T-helper 1 cell treated with Interleukin-12 subunit alpha and Interleukin-12 subunit beta and Interleukin-4 antibody, amounts not matched to agents 30 ng/mL and 1 ng/mL, for 36 hours (primary cell): ENCODE measurements around the gene LONP2. TPM values are rescaled to one million over a fixed set of nuclear protein-coding genes. Genes with fewer than 3 reads are reported as not detected.
"Not testable (repeated sequence)": the region's sequence is repeated elsewhere in the genome, so short reads cannot be mapped to it uniquely, and the experiment has no call there.

Experiments
- intact Hi-C: fragments of 100-400 bp; cut with micrococcal nuclease; formaldehyde crosslinking; loops from one replicate; pipeline ENCODE4 v1.15.1; 2024
- total RNA-seq: library from RNA; stranded (reverse); gene quantifications from 2 replicates; pipeline ENCODE4 v1.2.3, GENCODE V29; 2022

Gene LONP2
- total RNA-seq, 1 donor from 2014 or later, result 61.8 TPM

DNA sequence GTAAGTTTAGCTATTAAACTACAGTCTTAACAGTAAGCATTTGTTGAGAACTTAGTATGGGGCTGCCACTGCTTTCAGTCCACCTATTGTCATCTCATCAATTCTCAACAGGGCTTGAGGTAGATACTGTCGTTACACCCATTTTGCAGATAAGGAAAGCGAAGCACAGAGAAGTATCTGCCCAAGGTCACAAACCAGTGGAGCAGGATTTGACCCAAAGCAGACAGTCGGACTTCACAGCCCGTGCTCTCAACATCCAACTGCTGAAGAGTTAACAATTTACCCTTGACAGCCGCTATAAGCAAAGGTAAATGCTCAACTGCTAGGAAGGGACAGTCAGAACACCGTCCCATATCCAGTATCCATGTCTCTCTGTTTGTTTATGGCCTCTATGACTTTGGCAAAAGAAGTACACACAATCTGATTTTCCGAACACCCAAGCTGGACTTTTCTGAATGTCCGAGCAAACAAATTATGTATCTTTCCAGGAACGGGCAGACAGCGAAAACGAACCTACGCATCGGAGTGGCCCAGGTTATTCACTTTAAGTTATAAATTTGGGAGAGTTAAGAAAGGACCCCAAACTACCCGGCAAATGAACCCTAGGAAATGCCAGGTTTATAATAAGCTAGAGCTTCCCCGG, 139.9 kb downstream of the LONP2 start:
- intact Hi-C loops, result loop anchor here (1.0 to 10.0 kb wide), 8 partner anchors 18 to 1695 kb away; partner anchors contain the start of genes HEATR3, ORC6 and VPS35

DNA sequence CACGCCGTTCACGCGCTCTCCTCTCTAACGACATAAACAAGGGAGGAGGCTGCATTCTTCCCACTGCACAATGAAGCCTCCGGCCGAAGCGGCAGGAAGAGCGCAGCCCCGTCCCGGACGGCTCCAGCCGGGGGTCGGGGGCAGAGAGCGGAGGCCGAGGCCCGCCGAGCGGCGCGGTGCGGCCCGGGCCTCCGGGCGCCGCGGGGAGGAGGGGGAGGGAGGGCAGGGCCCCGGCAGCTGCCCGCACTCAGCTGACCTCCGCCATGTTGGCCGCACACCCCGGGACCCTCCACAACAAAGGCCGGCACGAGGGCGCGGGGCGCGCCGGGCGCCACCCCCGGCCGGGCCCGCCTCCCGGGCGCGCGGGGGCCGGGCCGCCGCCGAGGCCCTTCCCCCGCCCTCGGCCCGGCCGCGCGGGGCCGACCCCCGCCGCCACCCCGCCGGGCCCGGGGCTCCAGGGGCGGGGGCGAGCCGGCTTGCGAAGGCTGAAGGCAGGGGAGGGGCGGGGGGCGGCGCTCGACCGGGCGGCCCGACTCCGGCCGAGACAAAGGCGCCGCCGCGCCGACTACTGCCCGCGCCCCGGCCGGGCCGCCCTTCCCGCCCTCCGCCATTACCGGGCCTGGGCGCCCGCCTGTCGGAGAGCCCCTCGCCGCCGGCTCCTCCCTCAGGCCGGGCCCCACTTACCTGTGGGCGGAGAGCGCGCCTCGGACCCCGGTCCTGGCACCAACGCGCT, 140.6 kb downstream of the LONP2 start:
- intact Hi-C loops, result loop anchor here (1.0 to 10.0 kb wide), 13 partner anchors 18 to 1696 kb away; partner anchors contain the start of genes C16orf87, HEATR3, LONP2 and ORC6

DNA sequence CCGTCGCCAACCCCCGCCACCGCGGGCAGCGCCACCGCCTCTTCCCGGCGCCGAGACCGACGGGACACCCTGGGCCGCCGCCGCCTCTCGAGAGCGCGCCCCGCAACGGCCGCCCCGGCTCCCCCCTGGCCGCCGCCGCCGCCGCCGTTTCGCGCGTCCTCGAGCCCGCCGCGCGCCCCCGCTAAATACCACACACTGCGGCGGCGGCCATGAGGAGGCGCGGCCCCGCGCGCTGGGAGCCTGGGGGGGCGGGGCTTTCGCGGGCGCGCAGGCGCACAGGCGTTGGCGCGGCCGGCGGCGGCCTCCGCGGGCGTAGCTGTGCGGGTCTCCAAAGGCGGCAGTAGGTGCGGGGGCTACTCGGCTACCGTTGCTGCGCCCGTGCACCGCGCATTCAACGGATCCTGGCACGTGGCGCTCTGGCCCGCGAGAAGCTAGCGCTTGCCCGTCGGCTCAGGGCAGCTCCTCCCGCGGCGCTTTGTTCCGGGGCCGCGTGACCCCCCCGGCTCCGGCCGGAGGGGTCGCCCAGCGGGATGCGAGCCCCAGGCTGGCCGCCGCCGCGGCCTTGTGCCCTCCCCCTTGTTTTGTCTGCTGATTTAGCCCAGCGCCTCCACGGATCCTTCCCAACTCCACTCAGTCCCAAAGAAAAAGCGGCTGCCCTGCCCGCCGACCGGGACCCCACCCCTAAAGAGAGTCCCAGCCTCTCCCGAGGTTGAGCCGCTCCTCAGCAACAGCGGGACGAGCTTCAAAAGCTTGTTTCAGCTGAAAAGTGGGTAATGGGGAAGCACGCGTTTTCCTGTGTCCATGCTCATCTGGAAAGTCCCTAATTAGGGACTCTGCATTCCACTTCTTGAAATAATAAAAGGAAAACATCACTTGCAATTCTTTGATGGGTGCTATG, 141.4 kb downstream of the LONP2 start, which contains the start of gene SIAH1:
TSS of gene SIAH1 (minus strand) at position 161 of the 898 bp plus-strand sequence. CDS start 22,985 bp downstream, outside the sequence.
- intact Hi-C loops, result loop anchor here (1.0 to 10.0 kb wide), 10 partner anchors 32 to 1697 kb away; partner anchors contain the start of genes C16orf87, HEATR3, LONP2 and ORC6

- intact Hi-C loops, result loop anchor here (10.0 kb wide), 2 partner anchors 1592 to 1678 kb away; partner anchors contain the start of gene HEATR3
Measured at GRCh38 chr16:48386559-48387312, 142.6 kb downstream of the LONP2 start.

GRCh38 chr16:48392407-48392806, 148.3 kb downstream of the LONP2 start:
- intact Hi-C loops, result no loop called here

- intact Hi-C loops, result no loop called here
Measured at GRCh38 chr16:48393485-48394354, 149.6 kb downstream of the LONP2 start.

- intact Hi-C loops, result no loop called here
Measured at GRCh38 chr16:48394355-48394703, 150.2 kb downstream of the LONP2 start.

GRCh38 chr16:48395375-48395774, 151.3 kb downstream of the LONP2 start:
- intact Hi-C loops, result no loop called here

- intact Hi-C loops, result not testable (repeated sequence)
Measured at GRCh38 chr16:48402547-48402946, 158.4 kb downstream of the LONP2 start.

- intact Hi-C loops, result no loop called here
Measured at GRCh38 chr16:48405153-48405552, 161.1 kb downstream of the LONP2 start.

- intact Hi-C loops, result no loop called here
Measured at GRCh38 chr16:48405907-48406306, 161.8 kb downstream of the LONP2 start.

Other genes with a start within 250 kb of the LONP2 start
- not detected in 2 replicates for gene ABCC12, start 88.3 kb upstream of the LONP2 start, total RNA-seq
- not detected in 2 replicates for gene ABCC11, start 3.2 kb downstream of the LONP2 start, total RNA-seq
- 14.3 and 16.1 TPM in 2 replicates for gene SIAH1, start 141.1 kb downstream of the LONP2 start, total RNA-seq